ENCODE measurements around the gene PTPRD.
"Not testable (repeated sequence)": the region's sequence is repeated elsewhere in the genome, so short reads cannot be mapped to it uniquely, and the experiment has no call there.

PTPRD gene

GRCh38 chr9:9091387-9091786, 1521.4 kb downstream of the PTPRD start:
- in situ Hi-C loops (cut with MboI; ENCODE audit: low sequenced_read_pairs), result no loop called here

- in situ Hi-C loops (cut with MboI; ENCODE audit: low sequenced_read_pairs), result no loop called here
These were observed 1533.3 kb downstream of the PTPRD start for GRCh38 chr9:9079473-9079872.

DNA sequence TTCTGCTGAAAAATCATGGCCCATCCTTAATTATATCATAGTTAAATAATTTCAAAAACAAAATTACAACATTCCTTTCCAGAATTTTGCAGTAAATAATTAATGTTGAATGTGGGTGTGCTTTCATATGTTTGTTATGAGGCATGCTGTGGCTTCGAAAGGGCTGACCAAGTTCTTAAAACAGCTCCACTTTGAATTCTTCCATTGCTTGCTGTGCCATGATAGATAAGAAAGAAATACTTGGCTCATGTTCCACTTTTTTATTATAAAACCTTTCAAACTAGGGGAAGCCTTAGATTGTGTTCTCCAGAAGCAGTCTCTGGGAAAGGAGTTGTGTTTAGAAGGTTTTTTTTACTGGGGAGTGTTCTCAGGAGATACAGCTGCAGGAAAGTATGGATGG, 1534.5 kb downstream of the PTPRD start:
- in situ Hi-C loops (cut with MboI; ENCODE audit: low sequenced_read_pairs), result no loop called here

- in situ Hi-C loops (cut with MboI; ENCODE audit: low sequenced_read_pairs), result no loop called here
These were observed 1551.2 kb downstream of the PTPRD start for GRCh38 chr9:9061627-9062026.

DNA sequence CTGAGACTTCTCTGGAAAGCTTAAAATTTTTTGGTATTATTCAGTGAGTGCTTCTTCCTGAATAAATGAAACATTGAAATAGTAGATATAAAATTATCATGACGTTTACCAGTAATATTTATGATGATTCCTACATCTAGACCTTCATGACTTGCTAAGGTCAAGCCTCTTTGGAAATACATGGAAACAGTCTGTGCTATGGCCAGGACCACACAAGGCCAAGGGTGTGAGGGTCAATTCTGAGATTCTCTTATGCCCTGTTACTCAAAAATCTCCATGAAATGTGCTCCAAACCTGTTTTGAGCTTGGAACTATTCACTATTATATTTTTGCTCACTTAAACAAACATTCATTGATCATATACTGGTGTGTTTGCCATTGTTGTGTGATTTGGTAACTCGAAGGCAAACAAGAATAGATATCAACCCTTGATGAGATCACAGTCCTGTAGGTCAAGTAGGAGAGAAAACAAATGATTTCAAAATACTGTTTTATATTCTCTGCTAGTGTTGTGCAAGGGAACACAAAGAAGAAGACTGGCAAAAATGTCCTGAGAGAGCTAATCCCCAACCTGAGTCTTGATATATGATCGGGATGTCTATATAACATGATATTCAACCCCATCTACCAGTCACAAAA, 1558.3 kb downstream of the PTPRD start:
- in situ Hi-C loops (cut with MboI; ENCODE audit: low sequenced_read_pairs), result no loop called here

DNA sequence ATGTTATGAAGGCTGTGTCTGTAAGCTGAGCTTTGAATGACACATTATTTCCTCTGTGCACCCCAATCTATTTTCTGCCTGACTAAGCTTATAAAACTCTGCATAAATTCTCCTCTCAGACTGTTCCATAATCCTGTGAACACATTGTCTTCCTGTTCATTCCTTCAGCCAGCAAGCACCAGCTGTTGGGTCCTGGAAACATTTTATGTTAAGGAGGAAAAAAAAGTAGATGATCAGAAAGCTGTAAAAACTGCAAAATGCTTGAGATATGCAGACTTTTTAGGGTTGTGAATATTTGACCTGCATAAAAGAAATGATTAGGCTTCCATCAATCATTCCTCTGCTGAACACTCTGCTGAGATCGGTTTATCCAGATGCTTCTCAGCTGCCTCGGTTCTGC, 1567.2 kb downstream of the PTPRD start:
- in situ Hi-C loops (cut with MboI; ENCODE audit: low sequenced_read_pairs), result no loop called here

DNA sequence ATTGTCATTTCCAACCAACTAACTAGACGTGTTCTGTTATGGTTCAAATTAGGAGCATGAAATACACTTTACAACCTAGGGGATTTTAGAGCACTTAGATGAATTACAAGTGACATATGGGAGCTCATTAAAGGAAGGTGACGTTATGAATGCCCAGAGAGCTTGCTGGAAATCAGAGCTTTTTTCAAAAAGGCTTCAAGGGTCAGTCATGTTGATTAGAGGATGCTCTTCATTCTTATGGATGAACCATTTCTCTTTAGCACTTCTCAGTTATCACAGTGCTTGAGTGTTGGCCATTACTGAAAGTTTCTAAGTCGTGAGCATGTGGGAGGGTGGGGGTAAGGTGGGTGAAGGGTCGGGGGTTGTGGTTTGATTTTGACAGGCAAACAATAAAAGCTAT, 1567.7 kb downstream of the PTPRD start:
- in situ Hi-C loops (cut with MboI; ENCODE audit: low sequenced_read_pairs), result no loop called here

DNA sequence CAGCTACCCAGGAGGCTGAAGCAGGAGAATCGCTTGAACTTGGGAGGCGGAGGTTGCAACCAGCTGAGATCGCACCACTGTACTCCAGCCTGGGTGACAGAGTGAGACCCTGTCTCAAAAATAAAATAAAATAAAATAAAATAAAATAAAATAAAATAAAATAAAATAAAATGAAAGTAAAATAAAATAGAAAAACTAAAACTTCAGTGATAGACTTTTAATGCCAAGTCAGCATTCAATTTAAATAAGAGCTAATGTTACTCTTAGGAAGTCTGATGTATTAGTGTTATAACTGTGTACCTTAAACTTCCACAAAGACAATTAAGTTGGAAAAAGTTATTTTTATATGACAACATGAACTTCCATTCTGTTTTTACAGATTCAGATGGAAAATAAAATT, 1569.0 kb downstream of the PTPRD start:
- in situ Hi-C loops (cut with MboI; ENCODE audit: low sequenced_read_pairs), result not testable (repeated sequence)

DNA sequence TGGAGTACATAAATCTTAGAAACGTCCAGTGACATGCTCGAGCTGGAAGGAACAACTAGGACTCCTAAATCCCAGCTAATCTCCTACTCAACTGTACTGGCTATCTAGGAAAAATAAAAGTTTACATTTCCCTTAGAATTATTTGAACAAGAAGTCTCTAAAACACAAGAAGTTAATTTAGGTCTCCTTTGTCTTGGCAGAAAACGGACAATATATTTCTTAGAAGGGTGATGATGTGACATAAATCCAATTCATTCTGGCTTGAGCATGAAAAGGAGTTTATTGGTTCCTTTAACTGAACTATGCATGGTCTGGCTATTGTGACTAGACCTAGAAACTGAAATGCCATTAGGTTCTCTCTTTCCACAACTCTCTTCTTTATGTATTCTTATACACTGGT, 1571.0 kb downstream of the PTPRD start:
- in situ Hi-C loops (cut with MboI; ENCODE audit: low sequenced_read_pairs), result no loop called here

- in situ Hi-C loops (cut with MboI; ENCODE audit: low sequenced_read_pairs), result no loop called here
These were observed 1579.8 kb downstream of the PTPRD start for GRCh38 chr9:9033022-9033421.

GRCh38 chr9:9016597-9016996, 1596.2 kb downstream of the PTPRD start:
- in situ Hi-C loops (cut with MboI; ENCODE audit: low sequenced_read_pairs), result no loop called here

GRCh38 chr9:9004810-9005209, 1608.0 kb downstream of the PTPRD start:
- in situ Hi-C loops (cut with MboI; ENCODE audit: low sequenced_read_pairs), result no loop called here

- in situ Hi-C loops (cut with MboI; ENCODE audit: low sequenced_read_pairs), result no loop called here
These were observed 1609.8 kb downstream of the PTPRD start for GRCh38 chr9:9002826-9003583.

DNA sequence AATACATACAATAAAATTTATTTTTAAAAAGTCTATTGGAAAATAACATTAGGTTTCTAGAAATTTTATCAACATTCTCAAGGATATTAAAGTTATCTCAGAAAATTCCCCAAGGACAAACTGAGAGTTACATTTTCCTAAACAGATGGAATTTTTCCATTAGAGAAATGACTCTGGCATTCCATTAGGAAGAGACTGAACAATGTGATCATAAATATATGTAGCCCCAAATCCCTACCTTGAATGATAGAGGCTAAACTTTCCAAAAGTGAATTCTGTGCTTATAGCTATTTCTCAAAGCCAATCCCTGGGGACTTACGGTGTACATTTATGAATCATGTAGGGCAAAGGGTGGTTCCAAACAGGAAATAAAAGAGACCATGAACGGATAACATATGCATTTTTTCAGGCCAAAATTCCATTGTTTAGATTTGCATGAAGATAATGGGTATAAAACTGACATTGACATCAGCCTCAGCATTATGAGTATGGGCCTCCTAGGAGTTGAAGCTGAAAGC, 1632.2 kb downstream of the PTPRD start:
- in situ Hi-C loops (cut with MboI; ENCODE audit: low sequenced_read_pairs), result no loop called here

DNA sequence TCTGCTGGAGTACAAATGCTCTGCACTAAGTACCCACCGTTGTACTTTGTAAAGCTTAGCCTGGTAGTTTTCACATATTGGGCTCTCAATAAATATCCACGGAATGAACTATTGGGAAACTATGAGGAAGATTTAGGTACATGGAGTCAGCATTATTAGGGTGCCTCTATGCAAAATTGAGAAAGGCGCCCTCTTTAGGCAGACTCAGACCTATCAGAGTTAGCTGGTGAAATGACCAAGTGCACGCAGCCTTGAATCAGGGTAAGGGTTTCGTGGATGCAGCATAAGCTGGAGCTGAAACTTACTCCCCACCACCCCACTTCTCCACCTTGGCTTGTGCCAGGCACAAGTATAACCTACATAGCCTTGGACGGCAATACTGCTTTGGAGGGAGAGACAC, 1634.5 kb downstream of the PTPRD start:
- in situ Hi-C loops (cut with MboI; ENCODE audit: low sequenced_read_pairs), result no loop called here

GRCh38 chr9:8968350-8968749, 1644.5 kb downstream of the PTPRD start:
- in situ Hi-C loops (cut with MboI; ENCODE audit: low sequenced_read_pairs), result not testable (repeated sequence)

DNA sequence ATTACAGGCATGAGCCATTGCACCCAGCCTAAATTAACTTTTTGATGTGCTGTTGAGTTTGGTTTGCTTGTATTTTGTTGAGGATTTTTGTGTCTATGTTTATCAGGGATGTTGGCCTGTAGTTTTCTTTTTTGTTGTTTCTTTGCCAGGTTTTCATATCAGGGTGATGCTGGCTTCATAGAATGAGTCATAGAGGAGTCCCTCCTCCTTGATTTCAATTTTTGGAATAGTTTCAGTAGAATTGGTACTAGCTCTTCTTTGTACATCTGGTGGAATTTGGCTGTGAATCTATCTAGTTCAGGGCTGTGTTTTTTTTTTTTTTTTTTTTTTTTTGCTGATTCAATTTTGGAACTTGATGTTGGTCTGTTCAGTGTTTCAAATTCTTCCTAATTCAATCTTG, 1648.9 kb downstream of the PTPRD start:
- in situ Hi-C loops (cut with MboI; ENCODE audit: low sequenced_read_pairs), result no loop called here

DNA sequence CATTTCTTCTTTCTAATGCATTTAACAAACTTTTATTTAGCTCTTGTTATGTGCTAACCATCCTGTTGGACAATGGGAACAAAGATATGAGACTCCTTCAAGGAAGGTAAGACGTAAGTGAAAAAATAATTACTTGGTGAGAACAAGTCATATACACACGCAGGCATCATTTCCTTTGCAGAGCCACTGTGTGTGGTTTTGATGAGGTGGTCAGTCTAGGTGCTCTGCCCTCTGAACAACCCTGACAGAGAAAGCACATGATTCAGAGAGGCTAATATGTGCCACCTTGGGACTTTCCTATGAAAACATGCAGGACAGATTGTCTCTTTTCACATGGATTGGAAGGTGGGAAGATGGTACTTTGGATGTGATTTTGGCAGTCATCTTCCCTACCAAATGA, 1650.7 kb downstream of the PTPRD start:
- in situ Hi-C loops (cut with MboI; ENCODE audit: low sequenced_read_pairs), result no loop called here

- in situ Hi-C loops (cut with MboI; ENCODE audit: low sequenced_read_pairs), result no loop called here
These were observed 1651.5 kb downstream of the PTPRD start for GRCh38 chr9:8961186-8961851.

GRCh38 chr9:8960254-8960653, 1652.5 kb downstream of the PTPRD start:
- in situ Hi-C loops (cut with MboI; ENCODE audit: low sequenced_read_pairs), result no loop called here

DNA sequence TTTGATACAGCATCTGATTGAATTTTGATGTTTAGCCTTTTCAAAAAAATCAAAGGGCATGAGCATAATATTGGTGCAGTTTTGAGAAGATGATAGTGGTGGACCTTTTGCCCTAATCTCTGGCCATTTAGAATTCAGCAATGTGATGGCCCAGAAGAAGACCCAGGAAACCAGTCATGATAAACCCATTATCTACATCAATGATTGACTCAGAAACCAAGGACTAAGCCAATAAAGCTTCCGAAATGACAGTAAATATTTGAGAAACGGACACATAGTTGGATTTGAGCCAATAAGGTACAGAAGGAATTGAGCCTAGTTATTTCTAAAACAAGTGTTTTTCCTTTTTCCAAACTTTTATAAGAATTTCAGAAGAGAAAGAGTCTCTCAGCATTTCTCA, 1654.4 kb downstream of the PTPRD start:
- in situ Hi-C loops (cut with MboI; ENCODE audit: low sequenced_read_pairs), result no loop called here

DNA sequence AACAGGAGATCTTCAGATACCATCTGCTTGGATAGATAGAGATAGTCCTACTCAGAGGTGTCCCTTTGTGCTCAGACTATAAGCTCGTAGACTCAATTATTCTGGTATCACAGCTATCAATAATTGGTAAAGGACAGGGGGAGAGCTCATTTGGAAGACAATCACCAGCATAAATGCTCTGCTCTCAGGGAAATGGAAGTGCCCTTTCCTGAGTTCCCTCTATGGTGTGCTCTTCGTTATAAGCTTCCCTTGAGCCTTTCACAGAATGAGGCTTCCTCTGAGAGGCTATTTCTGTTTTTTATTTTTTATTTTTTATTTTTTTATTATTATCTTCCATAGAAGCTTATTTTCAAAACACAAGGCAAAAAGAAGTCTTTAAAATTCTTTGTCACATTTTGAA, 1657.5 kb downstream of the PTPRD start:
- in situ Hi-C loops (cut with MboI; ENCODE audit: low sequenced_read_pairs), result no loop called here
